HG03469 (cell line): Measurements from ENCODE around the gene MICAL2.

Experiments used
- ATAC-seq: cut with Tn5 transposase; IDR thresholded peaks from one replicate; pipeline ENCODE4 v1.9.1; 2021; ENCODE audit warnings: mild to moderate bottlenecking, moderate library complexity, moderate number of reproducible peaks; ENCODE audit not compliant: unreplicated experiment

The MICAL2 gene, protein sequence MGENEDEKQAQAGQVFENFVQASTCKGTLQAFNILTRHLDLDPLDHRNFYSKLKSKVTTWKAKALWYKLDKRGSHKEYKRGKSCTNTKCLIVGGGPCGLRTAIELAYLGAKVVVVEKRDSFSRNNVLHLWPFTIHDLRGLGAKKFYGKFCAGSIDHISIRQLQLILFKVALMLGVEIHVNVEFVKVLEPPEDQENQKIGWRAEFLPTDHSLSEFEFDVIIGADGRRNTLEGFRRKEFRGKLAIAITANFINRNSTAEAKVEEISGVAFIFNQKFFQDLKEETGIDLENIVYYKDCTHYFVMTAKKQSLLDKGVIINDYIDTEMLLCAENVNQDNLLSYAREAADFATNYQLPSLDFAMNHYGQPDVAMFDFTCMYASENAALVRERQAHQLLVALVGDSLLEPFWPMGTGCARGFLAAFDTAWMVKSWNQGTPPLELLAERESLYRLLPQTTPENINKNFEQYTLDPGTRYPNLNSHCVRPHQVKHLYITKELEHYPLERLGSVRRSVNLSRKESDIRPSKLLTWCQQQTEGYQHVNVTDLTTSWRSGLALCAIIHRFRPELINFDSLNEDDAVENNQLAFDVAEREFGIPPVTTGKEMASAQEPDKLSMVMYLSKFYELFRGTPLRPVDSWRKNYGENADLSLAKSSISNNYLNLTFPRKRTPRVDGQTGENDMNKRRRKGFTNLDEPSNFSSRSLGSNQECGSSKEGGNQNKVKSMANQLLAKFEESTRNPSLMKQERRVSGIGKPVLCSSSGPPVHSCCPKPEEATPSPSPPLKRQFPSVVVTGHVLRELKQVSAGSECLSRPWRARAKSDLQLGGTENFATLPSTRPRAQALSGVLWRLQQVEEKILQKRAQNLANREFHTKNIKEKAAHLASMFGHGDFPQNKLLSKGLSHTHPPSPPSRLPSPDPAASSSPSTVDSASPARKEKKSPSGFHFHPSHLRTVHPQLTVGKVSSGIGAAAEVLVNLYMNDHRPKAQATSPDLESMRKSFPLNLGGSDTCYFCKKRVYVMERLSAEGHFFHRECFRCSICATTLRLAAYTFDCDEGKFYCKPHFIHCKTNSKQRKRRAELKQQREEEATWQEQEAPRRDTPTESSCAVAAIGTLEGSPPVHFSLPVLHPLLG

DNA sequence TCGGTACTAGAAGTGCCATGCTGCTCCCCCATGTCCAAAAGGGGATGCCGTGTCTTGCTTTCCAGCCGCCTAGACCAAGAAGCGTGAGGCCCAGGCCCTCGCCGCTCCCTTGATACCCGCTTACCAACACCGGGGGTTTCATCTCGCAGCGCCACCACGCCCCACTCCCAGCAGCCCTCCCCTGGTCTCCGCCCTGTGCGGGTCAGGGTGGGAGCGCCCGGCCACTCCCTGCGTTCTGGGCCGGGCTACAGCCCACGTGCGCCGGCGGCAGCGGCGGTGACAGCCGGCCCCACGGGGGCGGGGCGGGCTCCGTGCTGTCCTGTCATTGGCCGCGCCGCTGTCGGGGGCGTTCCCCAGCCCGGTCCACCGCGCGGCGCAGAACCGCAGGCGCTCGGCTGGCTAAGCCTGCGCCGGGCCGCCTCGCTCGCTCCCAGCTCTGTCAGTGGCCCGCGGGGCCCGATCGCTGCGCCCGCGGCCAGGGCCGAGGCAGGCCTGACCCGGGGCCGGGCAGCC, at the start of gene MICAL2:
TSS of gene MICAL2 (plus strand) at position 390 of the 513 bp plus-strand sequence. CDS start 51,566 bp downstream, outside the sequence.
- peak; percentile 95 for ATAC-seq

DNA sequence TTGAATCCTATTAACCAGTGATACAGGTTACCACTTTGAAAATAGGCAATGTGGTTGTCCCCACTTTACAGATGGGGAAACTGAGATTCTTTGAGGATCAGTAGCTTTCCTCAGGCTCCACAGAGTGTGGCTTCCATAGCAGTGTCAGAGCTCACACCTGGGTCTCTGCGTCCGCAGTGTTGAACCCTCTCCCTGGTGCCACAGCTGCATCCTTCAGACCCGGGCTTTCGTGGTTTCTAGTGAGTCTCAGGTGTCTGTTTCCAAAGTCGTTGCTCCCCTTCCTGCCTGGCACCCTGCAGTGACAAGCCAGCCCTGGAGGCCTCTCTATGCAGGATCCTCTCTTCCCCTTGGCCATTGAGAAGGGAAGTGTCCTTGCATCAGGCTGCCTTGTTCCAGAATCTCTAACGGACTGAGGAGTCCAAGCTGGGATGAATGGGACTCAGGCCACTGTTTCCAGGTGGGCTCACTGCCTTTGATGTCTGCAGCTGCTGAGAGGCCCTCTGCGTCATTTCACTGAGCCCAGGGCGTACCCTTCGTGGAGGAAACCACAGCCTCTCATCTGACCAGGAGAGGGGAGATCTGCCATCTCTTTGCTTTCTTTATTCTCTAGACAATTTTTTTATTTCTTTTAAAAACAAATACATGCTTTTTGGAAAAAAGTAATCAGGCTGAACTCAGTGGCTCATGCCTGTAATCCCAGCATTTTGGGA, 48.4 kb upstream of the MICAL2 start:
- ATAC-seq: no peak

DNA sequence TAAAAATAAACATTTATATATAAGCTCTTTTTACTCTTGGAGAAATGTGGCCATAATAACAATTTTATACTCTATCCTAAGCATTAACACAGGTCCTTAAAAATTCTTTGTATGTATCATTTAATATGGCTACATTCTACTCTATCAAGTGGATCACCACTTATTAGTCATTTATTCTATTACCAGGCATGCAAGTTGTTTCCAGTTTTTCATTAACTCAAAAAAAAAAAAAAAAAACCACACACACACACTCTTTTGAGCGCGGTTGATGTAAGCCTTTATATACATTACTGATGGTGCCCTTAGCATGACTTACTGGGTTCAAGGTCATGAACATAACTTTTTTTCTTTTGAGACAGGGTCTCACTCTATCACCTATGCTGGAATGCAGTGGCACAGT, 47.1 kb upstream of the MICAL2 start:
- ATAC-seq: no peak

DNA sequence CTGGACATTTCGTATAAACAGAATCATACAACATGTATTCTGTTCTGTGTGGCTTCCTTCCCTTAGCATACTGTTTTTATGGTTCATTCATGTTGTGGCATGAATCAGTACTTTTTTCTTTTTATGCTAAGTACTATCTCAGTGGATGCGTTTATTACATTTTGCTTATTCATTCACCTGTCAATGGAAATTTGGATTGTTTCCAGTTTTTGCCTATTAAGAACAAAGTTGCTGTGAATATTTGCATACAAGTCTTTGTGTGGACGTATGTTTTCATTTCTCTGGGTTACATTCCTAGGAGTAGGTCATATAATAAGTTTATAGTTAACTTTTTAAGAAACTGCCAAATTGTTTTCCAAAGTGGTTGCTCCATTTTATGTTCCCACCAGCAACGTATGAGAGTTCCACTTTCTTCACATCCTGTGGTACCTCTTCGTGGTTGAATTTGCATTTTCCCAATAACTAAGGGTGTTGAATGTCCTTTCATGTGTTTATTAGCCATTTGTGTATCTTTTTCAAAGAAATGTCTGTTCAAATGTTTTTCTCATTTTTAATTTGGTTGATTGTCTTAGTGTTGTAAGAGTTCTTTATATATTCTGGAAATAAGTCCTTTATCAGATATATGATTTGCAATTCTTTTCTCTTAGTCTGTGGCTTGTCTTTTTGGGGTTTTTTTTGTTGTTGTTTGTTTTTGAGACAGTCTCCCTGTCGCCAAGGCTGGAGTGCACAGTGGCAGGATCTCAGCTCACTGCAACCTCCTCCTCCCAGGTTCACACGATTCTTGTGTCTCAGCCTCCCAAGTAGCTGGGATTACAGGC, 46.0 kb upstream of the MICAL2 start:
- ATAC-seq: no peak

DNA sequence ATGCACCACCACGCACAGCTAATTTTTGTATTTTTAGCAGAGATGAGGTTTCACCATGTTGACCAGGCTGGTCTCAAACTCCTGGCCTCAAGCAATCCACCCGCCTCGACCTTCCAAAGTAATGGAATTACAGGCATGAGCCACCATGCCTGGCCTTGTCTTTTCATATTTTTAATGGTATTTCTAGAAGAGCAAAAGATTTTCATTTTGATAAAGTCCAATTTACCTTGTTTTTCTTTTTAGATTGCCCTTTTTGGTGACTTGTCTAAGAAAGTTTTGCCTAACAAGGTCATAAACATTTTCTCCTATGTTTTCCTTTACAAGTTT, 45.5 kb upstream of the MICAL2 start:
- ATAC-seq: no peak

DNA sequence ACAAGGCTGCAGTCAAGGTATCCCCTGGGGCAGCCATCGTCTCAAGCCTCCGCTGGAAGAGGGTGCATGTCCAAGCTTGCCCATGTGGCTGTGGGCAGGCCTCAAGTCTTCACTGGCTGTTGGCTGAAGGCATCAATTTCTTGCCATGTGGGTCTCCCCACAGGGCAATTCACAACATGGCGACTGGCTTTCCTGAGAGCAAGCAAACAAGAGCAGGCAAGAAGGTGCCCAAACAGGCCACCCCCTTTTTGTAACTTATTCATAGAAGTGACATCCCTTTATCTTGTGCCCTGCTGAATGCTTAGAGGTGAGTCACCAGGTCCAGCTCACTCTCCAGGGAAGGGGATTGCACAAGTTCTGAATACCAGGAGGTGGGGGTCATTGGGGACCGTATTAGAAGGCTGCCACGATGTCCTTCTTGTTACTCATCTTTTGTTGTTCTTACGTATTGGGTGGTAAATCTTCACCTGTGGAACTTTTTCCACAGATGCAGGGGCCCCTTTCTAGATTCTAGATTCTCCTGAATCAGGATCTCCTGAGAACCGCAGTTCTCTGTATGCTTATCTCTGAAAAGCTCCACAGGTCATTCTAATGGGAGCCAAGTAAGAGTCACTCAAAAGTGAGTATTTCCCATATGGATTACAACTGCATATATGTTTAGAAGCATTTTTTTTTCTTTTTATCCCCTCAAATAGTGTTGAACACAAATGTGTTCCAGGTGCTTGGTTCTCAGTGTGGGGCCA, 44.2 kb upstream of the MICAL2 start:
- no peak for ATAC-seq

DNA sequence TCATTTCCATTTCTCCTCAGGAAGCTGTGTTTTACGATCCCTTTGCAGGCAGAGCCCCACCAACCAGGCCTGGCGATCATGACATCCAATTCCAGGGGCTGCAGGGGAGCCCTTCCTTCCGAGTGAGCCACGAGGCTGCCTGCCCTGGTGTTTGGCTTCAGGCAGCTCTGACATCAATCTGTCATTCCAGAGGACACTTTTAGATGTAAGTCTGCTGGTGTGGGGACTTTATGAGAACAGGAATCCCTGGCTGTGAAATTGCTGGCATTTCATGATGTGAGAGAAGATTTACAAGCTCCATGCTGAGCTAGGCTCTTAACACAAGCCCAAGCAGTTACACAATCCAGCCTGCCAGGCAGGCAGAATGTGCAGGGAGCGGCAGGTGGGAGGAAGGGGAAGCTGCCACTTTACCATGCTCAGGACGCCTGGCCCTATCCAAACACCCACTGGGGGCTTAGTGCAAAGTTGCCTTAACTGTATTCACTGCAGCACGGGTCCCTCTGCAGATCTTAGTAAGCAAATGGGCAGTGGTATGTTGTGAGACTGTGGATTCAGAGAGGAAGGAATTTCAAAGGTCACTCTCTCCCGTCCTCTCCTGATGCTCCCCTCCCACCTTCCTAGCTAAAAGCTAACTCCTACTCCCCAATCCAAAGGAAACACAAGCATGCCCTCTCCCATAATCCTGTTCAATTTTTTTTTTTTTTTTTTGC, 43.4 kb upstream of the MICAL2 start:
- ATAC-seq: no peak

DNA sequence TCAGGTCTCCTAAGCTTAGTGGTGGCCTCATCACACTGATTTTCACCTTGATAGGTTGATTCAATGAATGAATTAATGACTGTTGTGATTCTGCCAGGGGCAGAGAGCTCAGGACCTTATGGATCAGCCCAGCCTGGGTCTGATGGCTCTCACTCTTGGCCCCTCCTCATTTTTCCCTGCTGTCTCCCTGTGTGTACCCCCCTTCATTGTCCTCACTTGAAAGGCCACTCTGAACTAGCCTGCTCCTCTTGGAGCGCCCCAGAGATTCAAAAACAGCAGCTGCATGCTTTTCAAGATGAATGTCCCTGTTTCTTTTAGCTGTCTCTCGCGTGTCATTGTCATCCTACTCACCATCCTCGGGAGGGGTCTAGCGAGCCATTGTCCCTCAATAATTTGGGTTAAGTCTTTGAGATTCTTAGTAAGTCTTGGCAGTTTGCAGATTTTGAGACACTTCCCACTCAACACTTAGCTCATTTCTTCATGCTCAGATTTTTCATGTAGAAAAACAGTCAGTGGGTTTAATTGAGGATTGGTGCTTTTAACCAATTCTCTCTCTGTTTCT, 42.5 kb upstream of the MICAL2 start:
- ATAC-seq: no peak

DNA sequence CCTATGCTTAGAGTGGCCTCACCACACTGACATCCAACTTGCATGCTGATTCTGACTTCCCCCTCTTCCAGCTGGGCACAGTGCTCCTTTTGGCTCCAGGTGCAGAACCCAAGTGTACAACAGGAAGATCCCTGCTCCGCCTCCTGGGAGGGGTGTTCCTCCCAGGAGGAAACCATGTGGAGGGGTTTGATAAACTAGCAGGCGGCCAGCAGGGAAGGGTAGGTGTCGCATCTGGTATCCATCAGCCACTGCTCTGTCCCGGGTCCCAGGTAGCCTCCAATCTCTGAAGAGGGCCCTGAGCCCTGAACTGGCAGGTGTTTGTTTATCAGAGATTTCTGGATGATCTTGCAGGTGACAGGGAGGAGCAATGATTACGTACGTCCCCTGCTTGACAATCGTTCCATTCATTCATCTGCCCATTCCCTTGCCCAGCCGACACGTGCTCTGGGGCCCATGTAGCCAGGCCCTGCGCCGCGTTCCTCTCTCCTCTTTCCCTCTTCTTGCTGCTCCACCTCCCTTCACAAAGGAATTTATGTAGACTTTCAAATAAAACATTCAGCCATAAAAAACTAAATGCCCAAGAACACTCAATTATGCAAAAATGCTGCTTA, 41.2 kb upstream of the MICAL2 start:
- ATAC-seq: no peak

DNA sequence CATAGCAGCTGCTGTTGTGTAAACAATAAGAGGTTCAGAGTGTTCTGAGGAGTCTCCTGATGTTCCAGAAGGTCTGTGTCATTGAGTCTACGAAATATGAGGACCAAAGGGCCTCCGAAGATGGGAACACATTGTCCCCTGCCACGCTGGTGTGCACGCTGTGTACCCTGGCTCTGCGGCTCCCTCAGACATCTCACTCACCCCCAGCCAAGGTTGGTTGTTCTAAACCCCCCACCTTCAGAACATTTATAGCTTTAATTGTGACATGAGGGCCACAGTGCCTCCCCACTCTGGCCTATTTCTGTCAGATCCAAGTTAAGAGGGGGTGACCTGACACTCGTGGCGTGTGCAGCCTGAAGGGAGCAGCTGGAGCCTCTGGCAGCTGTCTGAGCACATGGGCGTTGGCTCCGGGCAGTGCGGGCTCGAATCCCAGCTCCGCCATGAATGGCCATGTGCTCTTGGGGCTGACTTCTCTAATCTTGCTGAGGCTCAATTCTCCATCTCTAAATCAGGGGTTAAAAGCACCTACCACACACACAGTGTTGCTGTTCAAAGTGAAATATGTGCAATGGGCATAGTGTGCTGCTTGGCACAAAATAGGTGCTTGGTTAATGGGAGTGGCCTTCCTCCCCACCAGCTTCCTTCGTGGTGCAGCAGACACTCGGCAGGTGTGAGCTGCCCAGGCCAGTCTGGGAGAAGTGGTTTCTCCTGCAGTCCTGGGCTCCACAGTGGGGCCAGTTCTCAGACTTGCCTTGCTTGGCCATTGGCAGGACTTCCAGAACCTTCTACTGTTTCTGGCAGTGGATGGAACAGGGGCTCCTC, 39.7 kb upstream of the MICAL2 start:
- ATAC-seq: no peak

DNA sequence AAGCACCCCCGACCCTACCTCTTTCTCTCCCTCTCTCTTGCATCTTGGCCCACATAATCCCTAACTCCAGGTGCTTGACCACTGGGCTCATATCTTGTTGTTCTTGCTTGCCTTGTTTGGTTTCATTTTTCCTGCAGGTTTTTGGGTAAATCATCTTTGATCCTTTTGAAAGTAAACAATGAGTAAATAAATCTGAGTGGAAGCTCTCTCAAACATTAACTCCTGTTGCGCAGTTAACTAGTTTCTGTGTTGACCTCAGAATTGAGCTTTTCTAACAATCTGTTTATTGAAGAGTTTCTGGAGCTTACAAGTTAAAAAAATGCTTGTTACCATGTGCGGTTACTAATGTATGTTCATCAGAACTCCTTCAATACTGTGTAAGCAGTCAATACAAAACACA, 38.8 kb upstream of the MICAL2 start:
- no peak for ATAC-seq

DNA sequence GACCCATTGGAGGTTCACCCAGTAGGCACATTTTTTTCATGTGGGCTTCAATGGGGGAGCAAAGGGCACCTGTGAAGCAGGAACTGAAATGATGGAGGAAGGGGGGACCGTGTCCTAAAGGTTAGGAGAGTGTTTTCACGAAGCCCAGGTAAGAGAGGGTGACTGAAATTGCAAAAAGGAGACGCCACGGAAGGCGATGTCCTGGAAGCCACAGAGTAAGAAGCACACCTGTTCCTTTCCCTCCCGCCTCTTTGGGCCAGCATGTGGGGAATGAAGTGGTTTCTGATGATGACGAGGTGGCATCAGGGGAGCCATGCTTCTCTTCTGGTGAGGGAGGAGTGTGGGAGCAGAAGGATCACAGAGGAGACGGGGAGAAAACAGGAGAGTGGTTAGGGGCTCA, 37.0 kb upstream of the MICAL2 start:
- no peak for ATAC-seq

DNA sequence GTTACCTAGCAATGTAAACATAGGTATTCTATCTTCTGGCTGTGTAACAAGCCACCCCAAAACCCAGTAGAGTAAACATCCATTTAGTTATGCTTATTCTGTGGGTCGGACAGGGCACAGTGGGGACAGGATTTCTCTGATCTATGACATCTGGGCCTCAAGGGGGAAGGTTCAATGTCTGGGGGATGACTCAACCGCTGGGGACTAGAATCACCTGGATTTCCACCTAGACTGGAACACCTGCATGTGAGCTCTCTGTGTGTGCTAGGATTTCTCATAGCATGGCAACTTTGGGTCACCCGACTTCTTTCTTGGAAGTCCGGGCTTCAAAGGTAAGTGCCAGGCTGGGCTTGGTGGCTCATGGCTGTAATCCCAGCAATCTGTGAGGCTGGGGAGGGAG, 36.5 kb upstream of the MICAL2 start:
- ATAC-seq: no peak

DNA sequence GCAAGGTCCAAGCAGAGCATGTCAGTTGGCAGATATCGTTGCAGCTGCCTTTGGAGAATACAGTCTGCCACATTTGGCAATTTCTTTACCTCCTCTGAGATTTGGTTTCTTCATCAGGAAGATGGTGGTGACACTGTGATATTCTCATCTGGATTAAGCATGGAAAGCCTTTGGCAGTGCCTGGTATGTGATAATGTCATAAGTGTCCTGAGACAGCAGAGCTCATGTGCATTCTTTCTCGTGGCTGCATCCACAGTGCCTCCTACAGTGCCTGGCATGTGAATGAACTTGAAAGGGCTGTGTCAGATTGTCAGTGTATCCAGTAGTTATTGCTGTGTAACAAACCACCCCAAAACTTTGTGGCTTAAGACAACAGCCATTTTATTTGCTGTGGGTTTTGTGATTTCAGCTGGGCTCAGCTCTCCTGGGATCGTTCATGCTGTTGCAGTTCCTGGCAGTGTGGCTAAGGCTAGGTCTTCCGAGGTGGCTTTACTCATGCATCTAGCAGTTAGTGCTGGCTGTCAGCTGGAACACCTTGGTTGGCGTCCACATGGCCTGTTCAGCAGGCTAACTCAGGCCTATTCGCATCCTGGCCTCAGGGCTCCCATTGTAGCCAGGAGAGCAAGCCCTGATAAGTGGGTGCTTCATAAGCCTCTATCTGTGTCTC, 35.7 kb upstream of the MICAL2 start:
- ATAC-seq: no peak

DNA sequence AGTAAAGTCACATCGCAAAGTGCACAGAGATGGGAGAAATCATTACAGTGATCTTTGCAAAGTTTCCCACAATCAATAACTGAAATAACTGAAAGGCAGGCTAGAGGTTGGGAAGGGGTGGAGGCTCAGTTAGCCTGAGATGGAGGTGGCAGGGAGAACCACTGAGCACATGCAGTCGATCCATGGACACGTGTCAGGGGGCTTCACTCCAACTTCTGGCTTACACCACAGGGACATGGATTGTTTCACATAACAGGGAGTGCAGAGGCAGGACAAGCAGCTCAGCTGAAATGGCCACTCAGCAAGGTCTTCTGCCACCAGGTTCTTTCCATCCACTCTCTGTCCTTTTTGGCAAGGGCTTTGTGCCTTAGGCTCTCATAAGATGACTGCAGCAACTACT, 35.1 kb upstream of the MICAL2 start:
- ATAC-seq: no peak
